ENCODE results near the gene PCDHA10.
"Not testable (repeated sequence)": the region's sequence is repeated elsewhere in the genome, so short reads cannot be mapped to it uniquely, and the experiment has no call there.

PCDHA10 gene

DNA sequence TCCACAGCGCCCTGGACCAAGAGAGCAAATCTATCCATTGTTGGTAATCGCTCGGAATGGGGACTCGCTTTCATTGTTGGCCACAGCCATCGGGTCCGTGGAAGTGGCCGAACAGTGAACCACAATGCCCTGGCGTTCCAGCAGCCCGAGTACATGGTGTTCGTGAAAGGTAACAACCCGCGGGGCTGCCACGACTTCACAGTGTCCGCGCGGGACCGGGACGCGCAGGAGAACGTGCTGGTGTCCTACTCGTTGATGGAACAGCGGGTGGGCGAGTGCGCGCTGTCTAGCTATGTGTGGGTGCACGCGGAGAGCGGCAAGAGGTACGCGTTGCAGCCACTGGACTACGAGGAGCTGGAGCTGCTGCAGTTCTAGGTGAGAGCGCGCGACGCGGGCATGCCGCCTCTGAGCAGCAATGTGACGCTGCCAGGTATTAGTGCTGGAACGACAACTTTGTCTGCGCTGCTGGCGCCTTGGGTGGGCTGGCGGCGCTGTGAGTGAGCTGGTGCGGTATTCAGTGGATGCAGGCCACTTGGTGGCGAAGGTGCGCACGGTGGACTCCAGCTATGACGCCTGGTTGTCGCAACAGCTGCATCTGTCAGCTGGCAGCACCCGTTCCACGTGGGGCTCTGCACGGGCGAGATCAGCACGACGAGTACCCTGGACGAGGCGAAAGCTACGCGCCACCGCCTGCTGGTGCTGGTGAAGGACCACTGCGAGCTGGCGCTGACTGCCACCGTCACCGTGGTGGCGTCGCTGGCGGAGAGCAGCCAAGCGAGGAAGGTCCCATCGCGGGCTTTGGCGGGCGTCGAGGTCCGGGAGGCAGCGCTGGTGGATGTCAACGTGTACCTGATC, 7.0 kb downstream of the PCDHA10 start:
- H3K36me3 Mint-ChIP-seq (ENCODE audit: low read depth), result no peaks in the 10 kb centered on the region
- no peaks in the 10 kb centered on the region for H3K4me1 Mint-ChIP-seq (ENCODE audit: low read depth)
- H3K4me3 Mint-ChIP-seq, result no peak overlapping the region
- H3K27ac Mint-ChIP-seq, result no peak overlapping the region
- H3K9me3 Mint-ChIP-seq, result peaks cover 42% of the 10 kb centered on the region
- intact Hi-C loops (cut with micrococcal nuclease), result no loop called here
- H3K27me3 Mint-ChIP-seq, result peaks cover 8% of the 10 kb centered on the region

DNA sequence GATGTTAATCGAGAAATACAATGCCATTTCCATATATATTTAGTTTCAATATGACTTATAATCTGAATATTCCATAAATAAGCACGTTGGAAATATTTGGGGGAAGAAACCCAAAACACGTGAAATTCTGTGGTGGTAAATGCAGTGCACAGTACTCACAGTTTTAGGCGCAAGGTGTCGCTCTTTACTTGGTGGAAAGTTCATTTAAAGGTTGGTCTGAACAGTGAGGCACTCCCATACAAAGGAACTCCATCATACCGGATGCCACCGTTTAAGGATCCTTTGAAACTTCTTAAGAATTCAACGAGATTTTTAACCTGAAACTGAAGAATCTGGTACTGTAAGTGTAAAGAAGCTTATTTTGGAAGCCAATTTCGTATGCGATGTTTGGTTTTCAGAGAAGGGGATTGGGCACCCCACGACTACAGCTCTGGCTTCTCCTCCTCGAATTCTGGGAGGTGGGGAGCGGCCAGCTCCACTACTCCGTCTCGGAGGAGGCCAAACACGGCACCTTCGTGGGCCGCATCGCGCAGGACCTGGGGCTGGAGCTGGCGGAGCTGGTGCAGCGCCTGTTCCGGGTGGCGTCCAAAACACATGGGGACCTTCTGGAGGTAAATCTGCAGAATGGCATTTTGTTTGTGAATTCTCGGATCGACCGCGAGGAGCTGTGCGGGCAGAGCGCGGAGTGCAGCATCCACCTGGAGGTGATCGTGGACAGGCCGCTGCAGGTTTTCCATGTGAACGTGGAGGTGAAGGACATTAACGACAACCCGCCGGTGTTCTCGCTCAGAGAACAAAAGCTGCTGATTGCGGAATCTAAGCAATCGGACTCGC, 13.2 kb downstream of the PCDHA10 start, which contains the start of gene PCDHA11:
Gene PCDHA11, plus strand, starts transcription at position 237 of the 834 bp plus-strand sequence. Its CDS starts 147 bp downstream, at position 384.
- H3K27ac Mint-ChIP-seq, result no peak within 1 kb of the TSS
- H3K4me1 Mint-ChIP-seq (ENCODE audit: low read depth), result no peaks in the 10 kb centered on the region
- intact Hi-C loops (cut with micrococcal nuclease), result no loop called here
- peaks cover 29% of the 10 kb centered on the region for H3K9me3 Mint-ChIP-seq
- H3K4me3 Mint-ChIP-seq, result no peak within 1 kb of the TSS
- H3K36me3 Mint-ChIP-seq (ENCODE audit: low read depth), result no peaks in the 10 kb centered on the region
- H3K27me3 Mint-ChIP-seq, result peaks cover 18% of the 10 kb centered on the region

DNA sequence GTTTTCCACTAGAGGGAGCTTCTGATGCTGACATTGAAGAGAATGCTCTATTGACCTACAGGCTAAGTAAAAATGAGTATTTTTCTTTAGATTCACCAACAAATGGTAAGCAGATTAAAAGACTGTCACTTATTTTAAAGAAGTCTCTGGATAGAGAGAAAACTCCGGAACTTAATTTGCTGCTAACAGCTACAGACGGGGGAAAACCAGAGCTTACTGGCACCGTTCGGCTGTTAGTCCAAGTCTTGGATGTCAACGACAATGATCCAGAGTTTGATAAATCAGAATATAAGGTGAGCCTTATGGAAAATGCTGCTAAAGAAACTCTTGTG, 13.8 kb downstream of the PCDHA10 start:
- no peak overlapping the region for H3K27ac Mint-ChIP-seq
- intact Hi-C loops (cut with micrococcal nuclease), result no loop called here
- H3K36me3 Mint-ChIP-seq (ENCODE audit: low read depth), result no peaks in the 10 kb centered on the region
- H3K4me1 Mint-ChIP-seq (ENCODE audit: low read depth), result no peaks in the 10 kb centered on the region
- H3K27me3 Mint-ChIP-seq, result peaks cover 18% of the 10 kb centered on the region
- H3K4me3 Mint-ChIP-seq, result no peak overlapping the region
- H3K9me3 Mint-ChIP-seq, result peaks cover 29% of the 10 kb centered on the region

DNA sequence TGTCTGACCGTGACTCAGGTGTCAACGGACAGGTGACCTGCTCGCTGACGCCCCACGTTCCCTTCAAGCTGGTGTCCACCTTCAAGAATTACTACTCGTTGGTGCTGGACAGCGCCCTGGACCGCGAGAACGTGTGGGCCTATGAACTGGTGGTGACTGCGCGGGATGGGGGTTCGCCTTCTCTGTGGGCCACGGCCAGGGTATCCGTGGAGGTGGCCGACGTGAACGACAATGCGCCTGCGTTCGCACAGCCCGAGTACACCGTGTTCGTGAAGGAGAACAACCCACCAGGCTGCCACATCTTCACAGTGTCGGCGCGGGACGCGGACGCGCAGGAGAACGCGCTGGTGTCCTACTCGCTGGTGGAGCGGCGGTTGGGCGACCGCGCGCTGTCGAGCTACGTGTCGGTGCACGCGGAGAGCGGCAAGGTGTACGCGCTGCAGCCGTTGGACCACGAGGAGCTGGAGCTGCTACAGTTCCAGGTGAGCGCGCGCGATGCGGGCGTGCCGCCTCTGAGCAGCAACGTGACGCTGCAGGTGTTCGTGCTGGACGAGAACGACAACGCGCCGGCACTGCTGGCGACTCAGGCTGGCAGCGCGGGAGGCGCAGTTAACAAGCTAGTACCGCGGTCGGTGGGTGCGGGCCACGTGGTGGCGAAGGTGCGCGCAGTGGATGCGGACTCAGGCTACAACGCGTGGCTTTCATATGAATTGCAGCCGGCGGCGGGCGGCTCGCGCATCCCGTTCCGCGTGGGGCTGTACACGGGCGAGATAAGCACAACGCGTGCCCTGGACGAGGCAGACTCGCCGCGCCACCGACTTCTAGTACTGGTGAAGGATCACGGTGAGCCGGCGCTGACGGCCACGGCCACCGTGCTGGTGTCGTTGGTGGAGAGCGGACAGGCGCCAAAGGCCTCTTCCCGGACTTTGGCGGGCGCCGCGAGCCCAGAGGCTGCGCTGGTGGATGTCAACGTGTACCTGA, 14.8 kb downstream of the PCDHA10 start:
- Mint-ChIP-seq H3K4me3 (no peak overlapping the region), H3K27ac (no peak overlapping the region), H3K9me3 (peaks cover 35% of the 10 kb centered on the region), H3K4me1 (ENCODE audit: low read depth) (no peaks in the 10 kb centered on the region), H3K36me3 (ENCODE audit: low read depth) (no peaks in the 10 kb centered on the region), H3K27me3 (peaks cover 22% of the 10 kb centered on the region)
- intact Hi-C loops (cut with micrococcal nuclease), result no loop called here

DNA sequence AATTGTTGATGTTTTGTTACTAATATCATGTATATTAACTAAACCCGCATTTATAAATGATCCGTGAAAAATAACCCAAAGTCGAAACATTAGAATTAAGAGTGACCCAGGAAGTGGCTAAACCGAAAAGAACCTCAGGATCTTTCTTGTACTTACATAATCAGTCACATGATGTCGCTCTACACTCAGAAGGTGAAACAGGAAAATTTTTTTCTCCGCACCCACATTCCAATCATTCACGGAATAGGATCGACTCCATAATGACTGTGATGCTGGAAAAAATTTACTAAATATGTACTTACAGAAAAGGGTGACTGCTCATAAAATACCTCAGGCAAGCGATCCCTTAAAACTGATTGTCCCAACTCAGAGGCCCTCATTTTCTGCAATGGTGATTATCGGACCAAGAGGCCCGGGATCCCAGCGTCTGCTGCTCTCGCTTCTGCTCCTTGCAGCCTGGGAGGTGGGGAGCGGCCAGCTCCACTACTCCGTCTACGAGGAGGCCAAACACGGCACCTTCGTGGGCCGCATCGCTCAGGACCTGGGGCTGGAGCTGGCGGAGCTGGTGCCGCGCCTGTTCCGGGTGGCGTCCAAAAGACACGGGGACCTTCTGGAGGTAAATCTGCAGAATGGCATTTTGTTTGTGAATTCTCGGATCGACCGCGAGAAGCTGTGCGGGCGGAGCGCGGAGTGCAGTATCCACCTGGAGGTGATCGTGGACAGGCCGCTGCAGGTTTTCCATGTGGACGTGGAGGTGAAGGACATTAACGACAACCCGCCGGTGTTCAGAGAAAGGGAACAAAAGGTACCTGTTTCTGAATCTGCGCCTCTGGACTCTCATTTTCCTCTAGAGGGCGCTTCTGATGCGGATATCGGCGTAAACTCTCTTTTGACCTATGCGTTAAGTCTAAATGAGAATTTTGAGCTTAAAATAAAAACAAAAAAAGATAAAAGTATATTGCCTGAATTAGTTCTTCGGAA, 19.7 kb downstream of the PCDHA10 start, which contains the start of gene PCDHA12:
Gene PCDHA12, plus strand, starts transcription at position 224 of the 981 bp plus-strand sequence. Its CDS starts 165 bp downstream, at position 389.
- intact Hi-C loops (cut with micrococcal nuclease), result no loop called here
- H3K27ac Mint-ChIP-seq, result no peak within 1 kb of the TSS
- H3K27me3 Mint-ChIP-seq, result peaks cover 26% of the 10 kb centered on the region
- H3K9me3 Mint-ChIP-seq, result peaks cover 57% of the 10 kb centered on the region
- no peak within 1 kb of the TSS for H3K4me3 Mint-ChIP-seq
- no peaks in the 10 kb centered on the region for H3K36me3 Mint-ChIP-seq (ENCODE audit: low read depth)
- H3K4me1 Mint-ChIP-seq (ENCODE audit: low read depth), result no peaks in the 10 kb centered on the region

DNA sequence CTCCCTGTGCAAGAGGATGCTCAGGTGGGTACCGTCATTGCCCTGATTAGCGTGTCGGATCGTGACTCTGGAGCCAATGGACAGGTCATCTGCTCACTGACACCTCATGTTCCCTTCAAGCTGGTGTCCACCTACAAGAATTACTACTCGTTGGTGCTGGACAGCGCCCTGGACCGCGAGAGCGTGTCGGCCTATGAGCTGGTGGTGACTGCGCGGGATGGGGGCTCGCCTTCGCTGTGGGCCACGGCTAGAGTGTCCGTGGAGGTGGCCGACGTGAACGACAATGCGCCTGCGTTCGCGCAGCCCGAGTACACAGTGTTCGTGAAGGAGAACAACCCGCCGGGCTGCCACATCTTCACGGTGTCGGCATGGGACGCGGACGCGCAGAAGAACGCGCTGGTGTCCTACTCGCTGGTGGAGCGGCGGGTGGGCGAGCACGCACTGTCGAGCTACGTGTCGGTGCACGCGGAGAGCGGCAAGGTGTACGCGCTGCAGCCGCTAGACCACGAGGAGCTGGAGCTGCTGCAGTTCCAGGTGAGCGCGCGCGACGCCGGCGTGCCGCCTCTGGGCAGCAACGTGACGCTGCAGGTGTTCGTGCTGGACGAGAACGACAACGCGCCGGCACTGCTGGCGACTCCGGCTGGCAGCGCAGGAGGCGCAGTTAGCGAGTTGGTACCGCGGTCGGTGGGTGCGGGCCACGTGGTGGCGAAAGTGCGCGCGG, 21.0 kb downstream of the PCDHA10 start:
- H3K4me3 Mint-ChIP-seq; intact Hi-C loops (cut with micrococcal nuclease); H3K36me3 Mint-ChIP-seq (ENCODE audit: low read depth); H3K4me1 Mint-ChIP-seq (ENCODE audit: low read depth); H3K27ac Mint-ChIP-seq: not testable (repeated sequence)
- Mint-ChIP-seq H3K9me3 (peaks cover 57% of the 10 kb centered on the region), H3K27me3 (peaks cover 26% of the 10 kb centered on the region)

DNA sequence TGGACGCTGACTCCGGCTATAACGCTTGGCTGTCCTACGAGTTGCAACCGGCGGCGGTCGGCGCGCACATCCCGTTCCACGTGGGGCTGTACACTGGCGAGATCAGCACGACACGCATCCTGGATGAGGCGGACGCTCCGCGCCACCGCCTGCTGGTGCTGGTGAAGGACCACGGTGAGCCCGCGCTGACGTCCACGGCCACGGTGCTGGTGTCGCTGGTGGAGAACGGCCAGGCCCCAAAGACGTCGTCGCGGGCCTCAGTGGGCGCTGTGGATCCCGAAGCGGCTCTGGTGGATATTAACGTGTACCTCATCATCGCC, 21.5 kb downstream of the PCDHA10 start:
- peaks cover 61% of the 10 kb centered on the region for H3K9me3 Mint-ChIP-seq
- peaks cover 29% of the 10 kb centered on the region for H3K27me3 Mint-ChIP-seq
- H3K27ac Mint-ChIP-seq, result no peak overlapping the region
- intact Hi-C loops (cut with micrococcal nuclease), result no loop called here
- no peaks in the 10 kb centered on the region for H3K4me1 Mint-ChIP-seq (ENCODE audit: low read depth)
- no peaks in the 10 kb centered on the region for H3K36me3 Mint-ChIP-seq (ENCODE audit: low read depth)
- H3K4me3 Mint-ChIP-seq, result no peak overlapping the region

DNA sequence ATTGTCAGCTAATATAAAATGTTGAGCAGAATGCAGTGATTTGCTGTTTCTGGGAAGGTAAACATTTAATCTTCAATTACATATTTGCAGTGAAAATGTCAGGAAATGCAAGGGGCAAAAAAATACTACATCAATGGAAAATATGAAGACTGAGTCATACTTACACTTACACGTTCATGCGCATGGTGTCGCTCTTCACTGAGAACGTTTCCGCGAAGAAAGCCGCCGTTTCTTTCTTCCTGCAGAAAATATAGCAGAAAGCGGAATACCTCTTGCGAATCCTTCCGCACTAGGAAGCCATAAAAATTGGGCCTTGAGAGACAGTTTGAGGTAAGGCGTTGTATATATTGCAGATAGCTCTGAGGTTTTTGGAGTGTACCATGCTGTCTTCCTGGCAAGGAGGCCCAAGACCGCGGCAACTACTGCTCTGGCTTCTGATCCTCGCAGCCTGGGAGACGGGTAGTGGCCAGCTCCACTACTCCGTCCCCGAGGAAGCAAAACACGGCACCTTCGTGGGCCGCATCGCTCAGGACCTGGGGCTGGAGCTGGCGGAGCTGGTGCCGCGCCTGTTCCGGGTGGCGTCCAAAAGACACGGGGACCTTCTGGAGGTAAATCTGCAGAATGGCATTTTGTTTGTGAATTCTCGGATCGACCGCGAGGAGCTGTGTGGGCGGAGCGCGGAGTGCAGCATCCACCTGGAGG, 26.3 kb downstream of the PCDHA10 start, which contains the start of gene PCDHA13:
Gene PCDHA13, plus strand, starts transcription at position 236 of the 702 bp plus-strand sequence. Its CDS starts 145 bp downstream, at position 381.
- no peak within 1 kb of the TSS for H3K4me3 Mint-ChIP-seq
- H3K36me3 Mint-ChIP-seq (ENCODE audit: low read depth), result no peaks in the 10 kb centered on the region
- H3K4me1 Mint-ChIP-seq (ENCODE audit: low read depth), result no peaks in the 10 kb centered on the region
- H3K9me3 Mint-ChIP-seq, result peaks cover 62% of the 10 kb centered on the region
- no peak within 1 kb of the TSS for H3K27ac Mint-ChIP-seq
- peaks cover 26% of the 10 kb centered on the region for H3K27me3 Mint-ChIP-seq
- intact Hi-C loops (cut with micrococcal nuclease), result no loop called here

DNA sequence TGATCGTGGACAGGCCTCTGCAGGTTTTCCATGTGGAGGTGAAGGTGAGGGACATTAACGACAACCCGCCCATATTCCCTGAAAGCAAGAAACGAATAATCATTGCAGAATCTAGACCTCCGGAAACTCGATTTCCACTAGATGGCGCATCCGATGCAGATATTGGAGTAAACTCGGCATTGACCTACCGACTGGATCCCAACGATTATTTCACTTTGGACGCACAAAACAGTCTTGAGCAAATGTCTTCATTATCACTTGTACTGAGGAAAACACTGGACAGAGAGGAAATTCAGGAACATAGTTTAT, 26.8 kb downstream of the PCDHA10 start:
- H3K9me3 Mint-ChIP-seq, result peaks cover 62% of the 10 kb centered on the region
- no peaks in the 10 kb centered on the region for H3K36me3 Mint-ChIP-seq (ENCODE audit: low read depth)
- intact Hi-C loops (cut with micrococcal nuclease), result no loop called here
- H3K4me3 Mint-ChIP-seq, result no peak overlapping the region
- H3K4me1 Mint-ChIP-seq (ENCODE audit: low read depth), result no peaks in the 10 kb centered on the region
- H3K27me3 Mint-ChIP-seq, result peaks cover 21% of the 10 kb centered on the region
- H3K27ac Mint-ChIP-seq, result no peak overlapping the region

DNA sequence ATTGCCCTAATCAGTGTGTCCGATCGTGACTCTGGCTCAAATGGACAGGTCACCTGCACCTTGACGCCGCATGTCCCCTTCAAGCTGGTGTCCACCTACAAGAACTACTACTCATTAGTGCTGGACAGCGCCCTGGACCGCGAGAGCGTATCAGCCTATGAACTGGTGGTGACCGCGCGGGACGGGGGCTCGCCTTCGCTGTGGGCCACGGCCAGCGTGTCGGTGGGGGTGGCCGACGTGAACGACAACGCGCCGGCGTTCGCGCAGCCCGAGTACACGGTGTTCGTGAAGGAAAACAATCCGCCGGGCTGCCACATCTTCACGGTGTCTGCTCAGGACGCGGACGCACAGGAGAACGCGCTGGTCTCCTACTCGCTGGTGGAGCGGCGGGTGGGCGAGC, 27.7 kb downstream of the PCDHA10 start:
- peaks cover 21% of the 10 kb centered on the region for H3K27me3 Mint-ChIP-seq
- no peak overlapping the region for H3K4me3 Mint-ChIP-seq
- no peaks in the 10 kb centered on the region for H3K36me3 Mint-ChIP-seq (ENCODE audit: low read depth)
- intact Hi-C loops (cut with micrococcal nuclease), result no loop called here
- peaks cover 66% of the 10 kb centered on the region for H3K9me3 Mint-ChIP-seq
- no peak overlapping the region for H3K27ac Mint-ChIP-seq
- H3K4me1 Mint-ChIP-seq (ENCODE audit: low read depth), result no peaks in the 10 kb centered on the region

DNA sequence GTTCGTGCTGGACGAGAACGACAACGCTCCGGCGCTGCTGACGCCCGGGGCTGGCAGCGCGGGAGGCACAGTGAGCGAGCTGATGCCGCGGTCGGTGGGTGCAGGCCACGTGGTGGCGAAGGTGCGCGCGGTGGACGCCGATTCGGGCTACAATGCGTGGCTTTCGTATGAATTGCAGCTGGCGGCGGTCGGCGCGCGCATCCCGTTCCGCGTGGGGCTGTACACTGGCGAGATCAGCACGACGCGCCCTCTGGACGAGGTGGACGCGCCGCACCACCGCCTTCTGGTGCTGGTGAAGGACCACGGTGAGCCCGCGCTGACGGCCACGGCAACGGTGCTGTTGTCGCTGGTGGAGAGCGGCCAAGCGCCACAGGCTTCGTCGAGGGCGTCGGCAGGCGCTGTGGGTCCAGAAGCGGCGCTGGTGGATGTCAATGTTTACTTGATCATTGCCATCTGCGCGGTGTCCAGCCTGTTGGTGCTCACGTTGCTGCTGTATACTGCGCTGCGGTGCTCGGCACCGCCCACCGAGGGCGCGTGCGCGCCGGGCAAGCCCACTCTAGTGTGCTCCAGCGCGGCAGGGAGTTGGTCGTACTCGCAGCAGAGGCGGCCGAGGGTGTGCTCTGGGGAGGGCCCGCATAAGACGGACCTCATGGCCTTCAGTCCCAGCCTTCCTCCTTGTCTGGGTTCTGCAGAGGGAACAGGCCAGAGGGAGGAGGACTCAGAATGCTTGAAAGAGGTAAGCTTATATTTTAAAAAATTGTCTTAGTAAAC, 28.4 kb downstream of the PCDHA10 start:
- intact Hi-C loops (cut with micrococcal nuclease), result no loop called here
- Mint-ChIP-seq H3K4me1 (ENCODE audit: low read depth) (no peaks in the 10 kb centered on the region), H3K27me3 (peaks cover 21% of the 10 kb centered on the region), H3K9me3 (peaks cover 60% of the 10 kb centered on the region), H3K27ac (no peak overlapping the region), H3K4me3 (no peak overlapping the region), H3K36me3 (ENCODE audit: low read depth) (no peaks in the 10 kb centered on the region)

Measured in dendritic cell treated with granulocyte-macrophage colony-stimulating factor and Interleukin-4, amounts not matched to agents 40 ng/mL and 50 ng/mL, for 4 days (primary cell).